Stimulated activated CD4-positive, alpha-beta T cell treated with anti-CD3 and anti-CD28 coated beads, Interleukin-2, amount 100 ng/mL, for 48 hours (primary cell): ENCODE results near the gene RSAD2.

Experiments
- DNase-seq, 2 donors: peaks; one replicate each; pipeline ENCODE4 v3.0.0-alpha.2; 2020

The RSAD2 gene

GRCh38 chr2:6908291-6908690 lies 30.7 kb downstream of the RSAD2 start:
- no peak for DNase-seq

GRCh38 chr2:6909431-6910385 lies 32.1 kb downstream of the RSAD2 start:
- no peak for DNase-seq

GRCh38 chr2:6911721-6912120 lies 34.1 kb downstream of the RSAD2 start:
- no peak for DNase-seq

- no peak for DNase-seq
Measured at GRCh38 chr2:6913415-6914157, 36.0 kb downstream of the RSAD2 start.

GRCh38 chr2:6914828-6915227 lies 37.3 kb downstream of the RSAD2 start:
- no peak for DNase-seq

GRCh38 chr2:6915399-6915798 lies 37.8 kb downstream of the RSAD2 start:
- no peak for DNase-seq

- DNase-seq: no peak
Measured at GRCh38 chr2:6916224-6916623, 38.6 kb downstream of the RSAD2 start.

- DNase-seq: no peak
Measured at GRCh38 chr2:6916736-6917070, 39.1 kb downstream of the RSAD2 start.

GRCh38 chr2:6917071-6917760 lies 39.6 kb downstream of the RSAD2 start, which contains the start of gene RNF144A:
RNF144A (plus strand) TSS chr2:6917412; CDS start chr2:6996927, 79,515 bp downstream.
- DNase-seq: peak; percentile 69 to 83

GRCh38 chr2:6917761-6918421 lies 40.3 kb downstream of the RSAD2 start:
- DNase-seq: no peak

GRCh38 chr2:6919901-6920742 lies 42.5 kb downstream of the RSAD2 start:
- DNase-seq: no peak

- no peak for DNase-seq
Measured at GRCh38 chr2:6920743-6921064, 43.1 kb downstream of the RSAD2 start.

- no peak for DNase-seq
Measured at GRCh38 chr2:6921321-6921922, 43.8 kb downstream of the RSAD2 start.

- no peak for DNase-seq
Measured at GRCh38 chr2:6922201-6922656, 44.7 kb downstream of the RSAD2 start.

GRCh38 chr2:6923319-6923718 lies 45.7 kb downstream of the RSAD2 start:
- no peak for DNase-seq

- DNase-seq: no peak
Measured at GRCh38 chr2:6924101-6924923, 46.7 kb downstream of the RSAD2 start.

- DNase-seq: no peak
Measured at GRCh38 chr2:6924924-6925409, 47.4 kb downstream of the RSAD2 start.

GRCh38 chr2:6926071-6926732 lies 48.6 kb downstream of the RSAD2 start:
- no peak for DNase-seq

GRCh38 chr2:6927186-6927585 lies 49.6 kb downstream of the RSAD2 start:
- no peak for DNase-seq

- no peak for DNase-seq
Measured at GRCh38 chr2:6927753-6928152, 50.2 kb downstream of the RSAD2 start.
